ENCODE results near the gene SLC30A3.

DNA sequence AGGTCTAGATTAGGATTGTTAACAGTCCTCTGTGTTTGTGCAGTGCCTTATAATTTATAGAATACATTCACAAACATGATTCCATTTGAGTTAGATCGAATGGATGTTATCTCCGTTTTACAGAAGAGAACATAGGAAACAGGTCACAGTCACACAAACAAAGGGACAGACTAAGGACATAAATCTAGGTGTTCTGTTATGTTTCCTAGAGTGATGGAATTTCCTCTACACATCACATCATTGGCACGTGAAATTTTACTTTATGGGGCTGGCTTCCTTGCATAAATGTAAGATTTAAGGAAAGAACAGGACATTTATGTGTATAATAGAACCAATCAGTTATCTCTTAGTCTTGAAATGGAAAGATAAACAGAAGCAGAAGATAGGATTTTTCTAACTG, 25.8 kb upstream of the SLC30A3 start:
- TF ChIP-seq EP300 (IDR thresholded peaks at IDR 0.05) (peak in 1 of 4 donors; percentile 15), CTCF (IDR thresholded peaks at IDR 0.05) (no peak)
